Raji (cell line): ENCODE data around the gene DNAJC10.

Experiments
- POLR2A ChIP-seq: IDR thresholded peaks from 2 replicates; pipeline ENCODE4 v1.6.1; 2011; ENCODE audit warnings: low read depth, low read length, control low read depth; ENCODE audit not compliant: insufficient read depth

The DNAJC10 gene

DNA sequence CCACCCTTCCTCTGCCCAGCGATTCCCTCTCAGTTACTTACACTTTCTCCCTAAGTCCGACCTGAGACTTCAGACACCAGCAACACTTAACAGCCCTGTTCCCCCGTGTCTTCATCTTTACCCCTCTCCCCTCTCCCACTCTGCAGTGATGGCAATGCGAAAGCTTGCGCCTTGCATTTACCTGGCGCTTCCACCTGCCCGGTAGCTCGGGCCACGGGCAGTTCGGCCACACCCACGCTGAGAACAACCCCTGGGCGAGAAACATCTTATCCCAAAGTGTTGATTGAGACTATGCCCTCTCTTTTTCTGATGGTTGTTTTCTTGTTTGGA is 558 bp downstream of the DNAJC10 start:
- no peak for TF ChIP-seq POLR2A

DNA sequence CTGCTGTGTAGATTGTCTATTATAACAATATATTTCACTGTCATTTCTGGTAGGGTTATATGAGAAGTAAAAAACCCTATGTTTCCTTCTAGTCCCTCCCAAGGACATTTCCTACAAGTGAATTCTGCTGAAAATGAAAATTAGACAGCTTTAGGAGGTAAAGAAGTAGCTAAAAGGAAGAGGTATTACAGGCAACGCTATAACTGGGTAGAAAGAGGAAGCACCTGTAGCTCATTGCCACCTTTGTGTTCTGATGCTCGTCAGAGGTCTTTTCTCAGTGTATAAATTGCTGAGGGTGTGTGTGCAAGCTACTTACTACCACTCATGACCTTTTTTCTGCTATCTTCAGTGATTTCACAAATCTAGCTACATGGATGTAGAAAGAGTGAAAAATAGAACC is 1.4 kb downstream of the DNAJC10 start:
- TF ChIP-seq POLR2A: no peak; the same call in 1 of the 2 replicates

DNA sequence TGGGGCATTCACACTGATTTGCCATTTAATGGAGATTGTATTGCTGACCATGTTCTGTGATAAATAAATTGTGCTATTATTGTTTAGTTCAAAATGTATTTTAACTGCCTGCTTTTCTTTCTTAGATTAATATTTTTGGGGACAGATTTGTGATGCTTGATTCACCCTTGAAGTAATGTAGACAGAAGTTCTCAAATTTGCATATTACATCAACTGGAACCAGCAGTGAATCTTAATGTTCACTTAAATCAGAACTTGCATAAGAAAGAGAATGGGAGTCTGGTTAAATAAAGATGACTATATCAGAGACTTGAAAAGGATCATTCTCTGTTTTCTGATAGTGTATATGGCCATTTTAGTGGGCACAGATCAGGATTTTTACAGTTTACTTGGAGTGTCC is 1.8 kb downstream of the DNAJC10 start:
- TF ChIP-seq POLR2A: no peak

DNA sequence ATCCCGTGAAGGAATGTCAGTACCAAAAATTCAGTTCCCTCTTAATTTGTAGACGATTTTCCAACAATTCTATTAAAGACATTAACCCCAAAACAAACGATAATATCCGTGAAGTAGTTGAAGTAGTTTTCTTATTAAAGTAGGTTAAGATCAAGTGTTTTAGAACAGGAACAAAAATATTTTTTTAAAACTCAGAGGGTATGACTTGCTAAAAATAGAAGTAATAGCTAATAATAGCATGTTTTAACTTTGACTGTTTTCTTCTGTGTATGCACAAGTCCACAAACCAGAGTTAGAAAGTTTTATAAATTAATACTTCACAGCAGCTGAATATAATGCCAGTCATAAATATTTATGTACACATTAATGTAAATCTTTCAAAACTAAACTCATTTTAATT is 2.4 kb downstream of the DNAJC10 start:
- no peak for TF ChIP-seq POLR2A

DNA sequence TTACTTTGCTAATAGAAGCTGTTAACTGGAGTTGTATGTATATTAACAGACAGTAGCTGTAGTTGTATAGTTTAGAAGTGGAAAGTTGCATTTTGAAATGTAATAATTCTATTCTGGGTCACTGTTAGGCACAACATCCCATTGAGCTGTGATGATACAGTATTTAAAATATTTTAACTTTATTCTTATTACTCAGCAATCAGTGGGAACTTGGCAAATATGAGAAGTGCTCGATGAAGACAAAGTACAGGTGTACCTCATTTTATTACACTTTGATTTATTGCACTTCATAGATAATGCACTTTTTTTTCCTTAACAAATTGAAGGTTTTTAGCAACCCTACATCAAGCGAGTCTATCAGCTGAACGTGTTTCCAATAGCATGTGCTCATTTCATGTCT is 8.6 kb downstream of the DNAJC10 start:
- no peak for TF ChIP-seq POLR2A

DNA sequence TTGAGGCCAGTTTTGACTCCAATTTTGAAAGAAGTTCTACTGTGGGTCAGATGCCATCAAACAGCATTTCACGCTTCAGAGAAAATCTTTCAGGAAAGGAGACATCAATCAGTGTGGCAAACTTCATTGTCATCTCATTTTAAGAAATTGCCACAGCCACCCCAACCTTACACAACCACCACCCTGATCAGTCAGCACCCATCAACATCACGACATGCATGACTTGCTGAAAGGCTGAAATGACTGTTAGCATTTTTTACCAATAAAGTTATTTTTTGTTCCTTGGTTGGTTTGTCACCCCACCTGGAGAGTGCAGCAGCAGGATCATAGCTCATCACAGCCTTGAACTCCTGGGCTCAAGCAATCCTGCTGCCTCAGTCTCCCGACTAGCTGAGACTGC is 10.4 kb downstream of the DNAJC10 start:
- no peak for TF ChIP-seq POLR2A

DNA sequence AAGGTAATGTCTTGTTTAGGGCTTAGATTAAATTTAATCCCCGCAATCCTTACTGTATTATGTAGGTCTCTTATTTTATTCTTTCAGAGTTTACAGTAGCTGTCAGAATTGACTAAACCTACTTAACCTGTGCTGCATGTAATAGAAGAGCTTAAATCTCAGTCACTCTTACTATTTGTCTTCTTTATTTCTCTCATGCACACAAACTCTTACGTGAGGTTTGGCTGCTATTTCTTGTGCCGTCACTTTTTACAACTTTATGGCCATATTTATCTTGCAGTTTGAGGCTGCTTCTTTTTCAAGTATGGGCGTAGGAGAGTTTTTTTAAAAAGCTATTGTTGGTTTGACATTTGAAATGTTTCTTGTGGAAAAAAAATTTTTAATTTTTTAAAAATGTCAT is 12.0 kb downstream of the DNAJC10 start:
- no peak for TF ChIP-seq POLR2A

DNA sequence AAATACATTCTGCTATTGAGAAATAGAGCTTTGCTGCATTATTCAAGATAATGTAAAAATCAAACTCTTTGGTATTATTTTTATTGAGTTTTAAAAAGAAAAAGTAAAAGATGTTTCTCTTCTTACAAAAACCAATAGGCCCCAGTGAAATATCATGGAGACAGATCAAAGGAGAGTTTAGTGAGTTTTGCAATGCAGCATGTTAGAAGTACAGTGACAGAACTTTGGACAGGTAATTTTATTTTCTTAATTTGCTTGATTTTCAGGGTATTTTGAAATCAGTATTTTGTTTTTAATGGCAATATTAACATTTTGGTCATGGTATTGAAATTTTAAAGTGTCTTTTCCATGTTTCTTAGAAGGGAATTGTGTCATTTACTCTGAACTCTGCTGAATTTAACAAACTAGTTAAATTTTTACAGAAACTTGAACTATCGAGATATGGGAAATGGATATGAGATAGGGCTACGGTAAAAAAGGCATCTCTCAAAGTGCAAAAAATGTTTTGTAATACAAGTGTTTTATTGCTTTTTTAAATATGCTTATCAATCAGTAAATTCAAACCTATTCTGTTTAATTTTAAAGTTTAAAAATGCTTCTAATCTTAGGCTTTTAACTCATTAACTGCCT is 13.8 kb downstream of the DNAJC10 start:
- no peak for TF ChIP-seq POLR2A

DNA sequence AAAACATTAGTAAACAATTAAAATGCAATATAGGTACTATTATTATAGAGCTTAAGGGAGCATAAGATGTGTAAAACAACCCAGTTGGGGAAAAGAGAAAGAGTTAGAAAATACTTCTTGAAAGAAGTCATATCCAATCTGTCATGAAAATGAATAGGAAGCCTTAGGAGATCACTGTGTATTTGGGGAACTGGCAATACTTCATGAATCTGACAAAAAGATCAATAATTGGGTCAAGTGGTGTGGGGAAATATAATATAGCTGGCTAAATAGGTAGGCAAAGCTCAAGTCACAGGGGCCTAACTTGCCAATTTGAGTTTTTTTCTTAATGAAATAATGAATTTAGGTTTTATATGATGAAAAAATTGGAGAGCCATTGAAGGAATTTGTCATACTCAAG is 14.4 kb downstream of the DNAJC10 start:
- no peak for TF ChIP-seq POLR2A

DNA sequence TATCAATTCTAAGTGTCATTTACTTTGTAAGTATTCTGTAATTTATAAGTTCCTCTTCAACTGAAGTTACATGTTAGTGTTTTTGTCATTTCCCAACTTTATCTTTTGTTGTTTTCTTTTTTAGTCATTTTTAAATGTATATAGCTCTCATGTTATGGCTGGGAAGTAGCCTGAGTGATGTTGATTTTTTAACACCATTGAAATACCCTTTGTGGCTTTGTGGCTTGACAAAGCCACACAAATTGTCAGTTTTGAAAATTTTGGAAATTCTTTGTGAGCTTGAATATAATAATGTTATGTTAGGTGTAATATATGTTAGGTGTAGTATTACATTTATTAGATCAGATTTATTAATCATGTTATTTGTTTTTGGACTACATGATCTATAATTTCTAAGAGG is 16.7 kb downstream of the DNAJC10 start:
- TF ChIP-seq POLR2A: no peak

DNA sequence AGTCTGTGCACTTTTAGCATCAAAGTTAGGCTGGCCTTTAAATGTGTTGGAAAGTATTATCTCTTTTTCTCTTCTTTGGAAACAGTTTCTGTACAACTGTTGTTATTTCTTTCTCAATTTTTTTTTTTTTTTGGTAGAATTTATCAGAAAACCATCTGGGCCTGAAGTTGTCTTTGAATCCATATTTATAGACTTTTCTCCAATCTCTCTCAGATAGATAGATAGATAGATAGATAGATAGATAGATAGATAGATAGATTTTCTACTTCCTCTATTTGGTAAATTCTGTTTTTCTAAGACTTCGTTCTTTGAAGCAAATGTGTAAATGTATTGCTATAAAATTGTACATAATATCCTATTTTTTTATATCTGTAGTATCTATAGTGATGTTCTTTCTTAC is 17.5 kb downstream of the DNAJC10 start:
- no peak for TF ChIP-seq POLR2A

DNA sequence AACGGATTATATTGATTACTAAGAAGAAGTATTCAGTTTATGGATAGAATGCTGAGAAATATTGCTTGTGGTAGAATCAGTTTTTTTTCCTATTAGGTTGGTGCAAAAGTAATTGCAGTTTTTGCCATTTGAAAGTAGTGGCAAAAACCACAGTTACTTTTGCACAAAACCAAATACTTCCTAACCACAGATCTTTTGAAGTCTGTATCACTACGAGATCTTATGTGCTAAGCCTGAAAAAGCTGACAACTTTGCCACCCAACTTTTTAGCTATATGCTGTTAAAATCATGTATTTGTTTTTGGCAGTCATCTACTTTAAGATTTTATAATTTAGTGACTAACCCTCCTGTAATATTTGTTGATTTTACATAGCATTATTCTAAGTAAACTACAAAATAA is 24.6 kb downstream of the DNAJC10 start:
- TF ChIP-seq POLR2A: no peak

DNA sequence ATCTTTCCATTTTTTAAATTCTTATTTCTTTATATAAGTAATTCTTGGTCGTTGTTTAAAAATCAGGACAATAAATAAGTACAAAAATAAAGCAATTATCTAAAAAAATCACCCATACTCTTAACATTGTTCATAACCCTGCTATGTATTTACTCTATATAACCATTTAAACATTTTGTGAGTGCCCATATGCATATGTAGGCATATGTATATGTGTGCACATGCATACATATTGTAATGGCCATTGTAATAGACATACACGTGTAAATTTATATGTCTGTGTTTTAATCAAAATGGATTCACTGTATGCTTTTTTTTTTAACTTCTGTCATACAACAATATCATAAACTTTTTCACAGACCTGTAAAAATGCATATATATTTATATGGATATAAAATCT is 25.6 kb downstream of the DNAJC10 start:
- no peak for TF ChIP-seq POLR2A

DNA sequence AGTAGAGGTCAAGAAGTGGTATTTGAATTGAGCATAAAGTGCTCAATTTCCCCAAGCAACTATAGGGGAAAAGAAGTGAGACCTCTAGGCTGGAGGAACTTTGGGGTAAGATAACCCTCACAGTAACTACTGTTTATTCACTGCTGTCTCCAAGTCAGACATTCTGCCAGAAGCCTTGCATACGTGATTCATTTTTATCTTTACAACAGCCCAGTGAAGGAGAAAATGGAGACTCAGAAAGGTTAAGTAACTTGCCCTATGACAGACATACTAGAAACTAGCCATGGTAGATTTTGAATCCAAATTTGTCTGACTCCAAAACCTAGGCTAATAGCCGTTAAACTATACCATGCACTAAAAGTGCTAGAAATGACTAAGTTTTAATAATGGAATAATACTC is 28.4 kb downstream of the DNAJC10 start:
- no peak for TF ChIP-seq POLR2A

DNA sequence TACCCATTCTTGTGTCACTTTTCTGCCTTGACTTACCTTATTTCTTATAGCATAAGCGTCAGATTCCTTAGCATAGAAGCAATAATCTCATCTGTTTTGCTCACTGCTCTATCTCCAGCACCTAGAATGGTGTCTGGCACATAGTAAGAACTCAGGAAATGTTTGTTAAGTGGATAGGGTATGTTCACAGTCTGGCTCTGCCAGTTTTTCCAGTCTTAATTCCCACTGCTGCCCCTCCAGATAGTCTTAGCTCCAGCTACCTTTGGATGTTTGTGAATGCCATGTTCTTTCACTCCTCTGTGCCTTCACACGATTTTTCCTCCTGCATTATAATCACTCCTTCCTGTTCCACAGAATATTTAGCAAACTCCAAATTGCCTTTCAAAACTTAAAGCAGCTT is 29.0 kb downstream of the DNAJC10 start:
- no peak for TF ChIP-seq POLR2A

DNA sequence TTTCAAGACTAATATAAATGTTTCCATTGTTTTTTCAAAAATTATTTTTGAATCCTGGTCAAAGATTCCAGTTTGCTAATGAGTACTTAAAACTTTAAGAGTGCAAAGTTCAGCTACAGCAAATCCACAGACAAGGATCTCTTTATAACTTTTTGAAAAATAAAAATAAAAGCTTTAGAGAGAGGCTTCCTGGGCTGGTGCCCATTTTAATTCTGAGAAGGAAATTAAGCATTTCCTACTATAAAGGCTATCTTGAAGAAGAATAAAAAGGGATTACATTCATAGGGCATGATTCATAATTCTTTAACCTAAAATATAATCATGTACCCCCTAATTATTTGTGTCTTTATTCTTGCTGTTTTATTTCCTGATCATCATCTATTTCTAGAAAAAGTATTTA is 38.2 kb downstream of the DNAJC10 start:
- TF ChIP-seq POLR2A: no peak

DNA sequence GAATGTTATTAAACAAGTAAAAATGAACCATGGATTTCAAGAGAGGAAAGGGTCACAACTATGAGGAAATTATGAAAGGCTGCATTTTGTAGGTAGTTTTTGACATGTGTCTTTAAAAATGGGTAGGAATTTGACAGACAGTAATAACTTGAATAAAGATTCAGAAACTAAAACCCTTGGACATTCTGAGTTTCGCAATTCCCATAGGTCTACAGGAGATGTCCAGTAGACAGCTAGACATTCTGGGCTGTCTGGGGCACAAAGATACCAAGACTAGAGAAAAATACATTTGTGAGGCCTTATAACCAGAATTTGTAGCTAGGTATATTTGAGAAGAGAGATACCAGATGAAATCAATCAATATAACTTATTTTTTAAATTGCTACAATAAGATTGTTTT is 42.3 kb downstream of the DNAJC10 start:
- TF ChIP-seq POLR2A: no peak

DNA sequence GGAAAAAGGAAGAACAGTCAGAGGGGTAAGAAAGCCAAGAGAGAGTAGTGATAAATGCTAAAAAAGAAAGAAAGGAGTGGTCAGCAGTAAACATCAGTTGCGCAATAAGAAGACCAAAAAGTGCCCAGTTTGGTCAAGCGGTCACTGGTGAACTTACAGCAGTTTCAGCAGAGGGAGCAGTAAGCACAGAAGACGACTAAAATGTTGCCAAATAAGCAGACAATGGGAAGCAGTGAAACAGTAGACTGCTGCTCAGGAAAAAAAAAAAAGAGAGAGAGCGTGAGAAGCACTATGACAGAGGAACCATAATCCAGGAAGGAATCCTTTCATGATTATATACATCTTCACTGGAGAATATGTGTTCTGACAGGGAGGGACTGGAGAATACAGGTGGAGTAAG is 45.8 kb downstream of the DNAJC10 start:
- no peak for TF ChIP-seq POLR2A

DNA sequence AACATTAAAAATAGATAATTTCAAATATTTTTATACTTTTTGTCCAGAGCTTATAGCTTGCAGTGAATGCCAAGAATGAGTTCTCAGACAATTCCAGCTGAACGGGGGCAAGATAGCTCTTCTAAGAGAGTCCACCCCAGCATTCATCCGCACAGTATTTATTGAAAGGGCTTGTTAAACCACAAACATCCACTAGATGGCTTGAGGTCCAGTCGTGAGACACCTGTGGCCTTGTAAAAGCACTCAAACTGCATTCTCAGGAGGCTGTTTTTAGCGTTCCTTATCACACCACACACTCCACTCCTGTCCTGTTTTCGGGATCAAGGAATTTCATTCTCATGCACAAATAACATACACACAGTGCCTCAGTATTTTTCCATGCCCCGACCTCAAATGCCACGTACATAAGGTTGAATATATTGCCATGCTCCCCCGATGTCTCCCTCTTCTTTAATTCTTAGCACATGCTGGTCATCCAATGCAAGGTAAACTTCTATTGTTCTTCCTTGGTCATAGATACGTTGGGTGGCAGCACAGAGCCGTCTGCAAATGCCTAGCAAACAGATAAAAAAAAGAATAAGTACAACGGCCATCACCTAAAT is 47.4 kb downstream of the DNAJC10 start:
- no peak for TF ChIP-seq POLR2A
